Measurements from ENCODE around the gene HNRNPH2.

GRCh38 chrX:101368800-101369199, 39.2 kb upstream of the HNRNPH2 start:
- TF ChIP-seq GATA2 (CRISPR knock-in tag; IDR thresholded peaks at IDR 0.05) = no peak
- no peak for TF ChIP-seq RAD21 (IDR thresholded peaks at IDR 0.05; ENCODE audit: low read length)
- TF ChIP-seq CTCF (IDR thresholded peaks at IDR 0.05) = no peak
- no peak for TF ChIP-seq EP300 (IDR thresholded peaks at IDR 0.05; ENCODE audit: borderline replicate concordance in 1 of 2, low read depth in 1 of 2, low read length in 1 of 2)
- TF ChIP-seq RFX5 (IDR thresholded peaks at IDR 0.05; ENCODE audit: low read length) = no peak
- no peak for TF ChIP-seq RXRA (IDR thresholded peaks at IDR 0.05; ENCODE audit: borderline replicate concordance, low read depth)
- TF ChIP-seq GABPA (IDR thresholded peaks at IDR 0.05; ENCODE audit: low read depth) = no peak
- no peak for TF ChIP-seq USF1 (IDR thresholded peaks at IDR 0.05; ENCODE audit: borderline replicate concordance, low read depth)
- TF ChIP-seq REST (IDR thresholded peaks at IDR 0.05; ENCODE audit: low read depth, low read length) = no peak
- TF ChIP-seq FOXM1 (IDR thresholded peaks at IDR 0.05; ENCODE audit: low read depth) = no peak
- TF ChIP-seq YY1 (IDR thresholded peaks at IDR 0.05; ENCODE audit: low read depth) = no peak
- TF ChIP-seq EZH2phosphoT487 (IDR thresholded peaks at IDR 0.05; ENCODE audit: borderline replicate concordance, low read depth) = no peak
- no peak for TF ChIP-seq FOXJ3 (CRISPR knock-in tag; IDR thresholded peaks at IDR 0.05)
- no peak for TF ChIP-seq TCF12 (IDR thresholded peaks at IDR 0.05)

Measured in SK-N-SH (cell line).